DMS114 treated with DMSO at 0.1 percent for 48 hours (cell line): ENCODE data around the gene GINS1.

ENCODE experiments used
- DNase-seq: peaks from one replicate; lab custom pipeline; 2025; ENCODE audit not compliant: unreplicated experiment; lab: John Stamatoyannopoulos, UW

The GINS1 gene

GRCh38 chr20:25407311-25408169 is at the start of gene GINS1:
Gene GINS1, plus strand, starts transcription at chr20:25407673. Its CDS starts 148 bp downstream, at chr20:25407821.
- DNase-seq = peak; percentile 81

GRCh38 chr20:25360631-25361286 is 46.7 kb upstream of the GINS1 start:
- no peak for DNase-seq

- DNase-seq = no peak
Measured at GRCh38 chr20:25361287-25361683, 46.2 kb upstream of the GINS1 start.

- no peak for DNase-seq
Measured at GRCh38 chr20:25364180-25364788, 43.2 kb upstream of the GINS1 start.

- DNase-seq = no peak
Measured at GRCh38 chr20:25364879-25365699, 42.4 kb upstream of the GINS1 start.

GRCh38 chr20:25368526-25368925 is 38.9 kb upstream of the GINS1 start:
- no peak for DNase-seq

- no peak for DNase-seq
Measured at GRCh38 chr20:25368976-25369375, 38.5 kb upstream of the GINS1 start.

- DNase-seq = no peak
Measured at GRCh38 chr20:25369529-25369928, 37.9 kb upstream of the GINS1 start.

GRCh38 chr20:25369971-25370370 is 37.5 kb upstream of the GINS1 start:
- no peak for DNase-seq

GRCh38 chr20:25372584-25373336 is 34.7 kb upstream of the GINS1 start:
- no peak for DNase-seq

GRCh38 chr20:25374842-25375241 is 32.6 kb upstream of the GINS1 start:
- DNase-seq = no peak

GRCh38 chr20:25376236-25376635 is 31.2 kb upstream of the GINS1 start:
- no peak for DNase-seq

GRCh38 chr20:25376886-25377285 is 30.6 kb upstream of the GINS1 start:
- DNase-seq = no peak

- DNase-seq = no peak
Measured at GRCh38 chr20:25378189-25378883, 29.1 kb upstream of the GINS1 start.

GRCh38 chr20:25378884-25379733 is 28.4 kb upstream of the GINS1 start:
- DNase-seq = no peak

- no peak for DNase-seq
Measured at GRCh38 chr20:25380945-25381614, 26.4 kb upstream of the GINS1 start.

- no peak for DNase-seq
Measured at GRCh38 chr20:25382704-25383370, 24.6 kb upstream of the GINS1 start.

- DNase-seq = peak; percentile 14
Measured at GRCh38 chr20:25389401-25389857, 18.0 kb upstream of the GINS1 start.
